Naive B cell (primary cell): ENCODE results near the gene NR2F1. TPM values are rescaled to one million over a fixed set of nuclear protein-coding genes. Genes with fewer than 3 reads are reported as not detected.
A peak's percentile ranks its signal among the peaks of the same experiment; 100 is the strongest.

Experiments used
- ATAC-seq, 2 donors: fragments of 150-1000 bp; cut with Tn5 transposase; 2 replicates each; pipeline ENCODE4 v1.10.0; 2021; ENCODE audit warnings: low read depth in 2 of 2, mild to moderate bottlenecking in 2 of 2, moderate library complexity in 2 of 2
- DNase-seq: peaks from one replicate; pipeline ENCODE4 v3.0.0; 2022
- H3K27ac Mint-ChIP-seq, 6 donors: one replicate each; pipeline ENCODE4 v1.8.0; 2020 to 2022; ENCODE audit warnings: mild to moderate bottlenecking in 6 of 6, mixed read lengths in 6 of 6, moderate library complexity in 5 of 6, inconsistent platforms in 2 of 6
- H3K27me3 Mint-ChIP-seq, 3 donors: one replicate each; pipeline ENCODE4 v1.8.0; 2021 to 2022; ENCODE audit warnings: mixed read lengths in 3 of 3, mild to moderate bottlenecking in 1 of 3
- H3K36me3 Mint-ChIP-seq, 2 donors: one replicate each; pipeline ENCODE4 v1.8.0; 2020 to 2022; ENCODE audit warnings: mixed read lengths in 2 of 2, inconsistent platforms in 1 of 2, mild to moderate bottlenecking in 1 of 2
- H3K4me1 Mint-ChIP-seq, 3 donors: one replicate each; pipeline ENCODE4 v1.8.0; 2020 to 2022; ENCODE audit warnings: mixed read lengths in 3 of 3, inconsistent platforms in 1 of 3, mild to moderate bottlenecking in 1 of 3, moderate library complexity in 1 of 3
- H3K4me3 Mint-ChIP-seq, 8 donors: one replicate each; pipeline ENCODE4 v1.8.0; 2020 to 2022; ENCODE audit warnings: mild to moderate bottlenecking in 8 of 8, mixed read lengths in 8 of 8, moderate library complexity in 8 of 8, inconsistent platforms in 2 of 8
- H3K9me3 Mint-ChIP-seq, 7 donors: one replicate each; pipeline ENCODE4 v1.8.0; 2020 to 2022; ENCODE audit warnings: mixed read lengths in 7 of 7, mild to moderate bottlenecking in 5 of 7, inconsistent platforms in 2 of 7, moderate library complexity in 1 of 7
- polyA plus RNA-seq, 6 donors: library from polyadenylated mRNA; unstranded; fragments of 300-500 nt; fragmentation: Illumina TruSeq; gene quantifications; one replicate each; pipeline ENCODE4 v1.2.3, GENCODE V29; 2021; ENCODE audit warnings: low read depth in 6 of 6

NR2F1 gene
- polyA plus RNA-seq, 6 donors from 2014 or later = not detected

- peak overlapping the region in 1 of 8 donors; percentile 55 for H3K4me3 Mint-ChIP-seq
- peak overlapping the region in 1 of 6 donors; percentile 96 for H3K27ac Mint-ChIP-seq
- DNase-seq (no peak), ATAC-seq (no peak)
- peaks cover 77 to 83% (median 80%) of the 10 kb centered on the region in 3 donors for H3K27me3 Mint-ChIP-seq
- H3K9me3 Mint-ChIP-seq = peaks cover 7 to 39% (median 17%) of the 10 kb centered on the region in 7 donors
- H3K36me3 Mint-ChIP-seq = peaks cover 4 to 16% of the 10 kb centered on the region in 2 donors
- peaks cover 14 to 19% (median 16%) of the 10 kb centered on the region in 3 donors for H3K4me1 Mint-ChIP-seq
Measured at GRCh38 chr5:93589829-93590215, 6.8 kb downstream of the NR2F1 start.

- peaks cover 13 to 21% (median 16%) of the 10 kb centered on the region in 3 donors for H3K4me1 Mint-ChIP-seq
- peaks cover 81 to 87% (median 83%) of the 10 kb centered on the region in 3 donors for H3K27me3 Mint-ChIP-seq
- DNase-seq (no peak), ATAC-seq (no peak)
- peak overlapping the region in 1 of 8 donors; percentile 22 for H3K4me3 Mint-ChIP-seq
- H3K9me3 Mint-ChIP-seq = peaks cover 7 to 45% (median 20%) of the 10 kb centered on the region in 7 donors
- no peak overlapping the region for H3K27ac Mint-ChIP-seq
- peaks cover 4 to 14% of the 10 kb centered on the region in 2 donors for H3K36me3 Mint-ChIP-seq
Measured at GRCh38 chr5:93590493-93590892, 7.5 kb downstream of the NR2F1 start.

GRCh38 chr5:93591323-93591945 is 8.4 kb downstream of the NR2F1 start:
- peaks cover 0 to 8% of the 10 kb centered on the region in 2 donors for H3K36me3 Mint-ChIP-seq
- DNase-seq (no peak), ATAC-seq (no peak)
- peaks cover 9 to 17% (median 17%) of the 10 kb centered on the region in 3 donors for H3K4me1 Mint-ChIP-seq
- H3K9me3 Mint-ChIP-seq = peaks cover 7 to 54% (median 27%) of the 10 kb centered on the region in 7 donors
- H3K27ac Mint-ChIP-seq = peak overlapping the region in 1 of 6 donors; percentile 47
- peak overlapping the region in 1 of 8 donors; percentile 22 for H3K4me3 Mint-ChIP-seq
- H3K27me3 Mint-ChIP-seq = peaks cover 82 to 88% (median 84%) of the 10 kb centered on the region in 3 donors

GRCh38 chr5:93592883-93593282 is 9.9 kb downstream of the NR2F1 start:
- Mint-ChIP-seq H3K27ac (peak overlapping the region in 1 of 6 donors; percentile 76), H3K36me3 (peaks cover 0 to 8% of the 10 kb centered on the region in 2 donors), H3K4me3 (peak overlapping the region in 3 of 8 donors; percentile 23 to 34 (median 32)), H3K9me3 (peaks cover 5 to 49% (median 22%) of the 10 kb centered on the region in 7 donors), H3K4me1 (peaks cover 7 to 18% (median 12%) of the 10 kb centered on the region in 3 donors), H3K27me3 (peaks cover 83 to 87% (median 84%) of the 10 kb centered on the region in 3 donors)
- no peak for DNase-seq
- no peak for ATAC-seq

- Mint-ChIP-seq H3K9me3 (peaks cover 3 to 45% (median 22%) of the 10 kb centered on the region in 7 donors), H3K4me3 (peak overlapping the region in 2 of 8 donors; percentile 1), H3K27me3 (peaks cover 77 to 82% (median 80%) of the 10 kb centered on the region in 3 donors), H3K36me3 (peaks cover 0 to 4% of the 10 kb centered on the region in 2 donors), H3K4me1 (peaks cover 3 to 15% (median 11%) of the 10 kb centered on the region in 3 donors), H3K27ac (peak overlapping the region in 1 of 6 donors; percentile 90)
- ATAC-seq = no peak
- DNase-seq = no peak
Measured at GRCh38 chr5:93593476-93594131, 10.6 kb downstream of the NR2F1 start.

- H3K27me3 Mint-ChIP-seq = peaks cover 65 to 70% (median 68%) of the 10 kb centered on the region in 3 donors
- no peak for ATAC-seq
Measured at GRCh38 chr5:93594591-93595419, 11.8 kb downstream of the NR2F1 start.

GRCh38 chr5:93595420-93596147 is 12.6 kb downstream of the NR2F1 start:
- Mint-ChIP-seq H3K27ac (peak overlapping the region in 4 of 6 donors; percentile 78 to 95 (median 88)), H3K4me3 (peak overlapping the region in 6 of 8 donors; percentile 20 to 73 (median 54)), H3K27me3 (peaks cover 60 to 62% (median 61%) of the 10 kb centered on the region in 3 donors), H3K36me3 (no peaks in the 10 kb centered on the region), H3K9me3 (peaks cover 0 to 31% (median 17%) of the 10 kb centered on the region in 7 donors), H3K4me1 (peaks cover 0 to 10% (median 10%) of the 10 kb centered on the region in 3 donors)
- ATAC-seq (no peak), DNase-seq (no peak)

More at GRCh38 chr5:93594591-93595419, 11.8 kb downstream of the NR2F1 start:
- peaks cover 0 to 36% (median 17%) of the 10 kb centered on the region in 7 donors for H3K9me3 Mint-ChIP-seq
- peak overlapping the region in 5 of 8 donors; percentile 20 to 73 (median 59) for H3K4me3 Mint-ChIP-seq
- peak overlapping the region in 3 of 6 donors; percentile 86 to 95 (median 89) for H3K27ac Mint-ChIP-seq
- no peaks in the 10 kb centered on the region for H3K36me3 Mint-ChIP-seq
- H3K4me1 Mint-ChIP-seq = peaks cover 0 to 10% (median 10%) of the 10 kb centered on the region in 3 donors
- no peak for DNase-seq

GRCh38 chr5:93596310-93596675 is 13.3 kb downstream of the NR2F1 start:
- DNase-seq = no peak
- Mint-ChIP-seq H3K4me3 (peak overlapping the region in 4 of 8 donors; percentile 24 to 67 (median 57)), H3K27ac (peak overlapping the region in 2 of 6 donors; percentile 59 to 95), H3K27me3 (peaks cover 55 to 57% (median 57%) of the 10 kb centered on the region in 3 donors), H3K4me1 (peaks cover 0 to 10% (median 10%) of the 10 kb centered on the region in 3 donors), H3K36me3 (no peaks in the 10 kb centered on the region), H3K9me3 (peaks cover 0 to 31% (median 17%) of the 10 kb centered on the region in 7 donors)
- no peak for ATAC-seq

GRCh38 chr5:93596676-93597490 is 13.9 kb downstream of the NR2F1 start:
- Mint-ChIP-seq H3K9me3 (peaks cover 0 to 32% (median 21%) of the 10 kb centered on the region in 7 donors), H3K27ac (peak overlapping the region in 2 of 6 donors; percentile 7 to 64)

GRCh38 chr5:93598091-93599000 is 15.3 kb downstream of the NR2F1 start:
- Mint-ChIP-seq H3K27me3 (peaks cover 38 to 58% (median 38%) of the 10 kb centered on the region in 3 donors), H3K9me3 (peaks cover 0 to 44% (median 23%) of the 10 kb centered on the region in 7 donors), H3K4me1 (peaks cover 0 to 10% (median 10%) of the 10 kb centered on the region in 3 donors), H3K4me3 (no peak overlapping the region), H3K36me3 (peaks cover 0 to 7% of the 10 kb centered on the region in 2 donors), H3K27ac (peak overlapping the region in 1 of 6 donors; percentile 24)
- ATAC-seq (no peak), DNase-seq (no peak)

More at GRCh38 chr5:93596676-93597490, 13.9 kb downstream of the NR2F1 start:
- H3K36me3 Mint-ChIP-seq = peaks cover 0 to 6% of the 10 kb centered on the region in 2 donors
- peaks cover 0 to 10% (median 10%) of the 10 kb centered on the region in 3 donors for H3K4me1 Mint-ChIP-seq
- no peak for ATAC-seq
- H3K27me3 Mint-ChIP-seq = peaks cover 51 to 56% (median 52%) of the 10 kb centered on the region in 3 donors
- DNase-seq = no peak
- H3K4me3 Mint-ChIP-seq = peak overlapping the region in 3 of 8 donors; percentile 8 to 67 (median 48)

- no peak overlapping the region for H3K27ac Mint-ChIP-seq
- no peak overlapping the region for H3K4me3 Mint-ChIP-seq
- H3K36me3 Mint-ChIP-seq = peaks cover 0 to 7% of the 10 kb centered on the region in 2 donors
- peaks cover 38 to 56% (median 38%) of the 10 kb centered on the region in 3 donors for H3K27me3 Mint-ChIP-seq
- DNase-seq (no peak), ATAC-seq (no peak)
- peaks cover 0 to 11% (median 10%) of the 10 kb centered on the region in 3 donors for H3K4me1 Mint-ChIP-seq
- H3K9me3 Mint-ChIP-seq = peaks cover 0 to 45% (median 26%) of the 10 kb centered on the region in 7 donors
Measured at GRCh38 chr5:93599001-93599379, 16.0 kb downstream of the NR2F1 start.
